ENCODE data around the gene SLC26A11.

GRCh38 chr17:80212511-80212910, 7.7 kb upstream of the SLC26A11 start:
- TF ChIP-seq POLR2A (IDR thresholded peaks at IDR 0.05), result no peak
- TF ChIP-seq, protein P1, sequence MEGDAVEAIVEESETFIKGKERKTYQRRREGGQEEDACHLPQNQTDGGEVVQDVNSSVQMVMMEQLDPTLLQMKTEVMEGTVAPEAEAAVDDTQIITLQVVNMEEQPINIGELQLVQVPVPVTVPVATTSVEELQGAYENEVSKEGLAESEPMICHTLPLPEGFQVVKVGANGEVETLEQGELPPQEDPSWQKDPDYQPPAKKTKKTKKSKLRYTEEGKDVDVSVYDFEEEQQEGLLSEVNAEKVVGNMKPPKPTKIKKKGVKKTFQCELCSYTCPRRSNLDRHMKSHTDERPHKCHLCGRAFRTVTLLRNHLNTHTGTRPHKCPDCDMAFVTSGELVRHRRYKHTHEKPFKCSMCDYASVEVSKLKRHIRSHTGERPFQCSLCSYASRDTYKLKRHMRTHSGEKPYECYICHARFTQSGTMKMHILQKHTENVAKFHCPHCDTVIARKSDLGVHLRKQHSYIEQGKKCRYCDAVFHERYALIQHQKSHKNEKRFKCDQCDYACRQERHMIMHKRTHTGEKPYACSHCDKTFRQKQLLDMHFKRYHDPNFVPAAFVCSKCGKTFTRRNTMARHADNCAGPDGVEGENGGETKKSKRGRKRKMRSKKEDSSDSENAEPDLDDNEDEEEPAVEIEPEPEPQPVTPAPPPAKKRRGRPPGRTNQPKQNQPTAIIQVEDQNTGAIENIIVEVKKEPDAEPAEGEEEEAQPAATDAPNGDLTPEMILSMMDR (IDR thresholded peaks at IDR 0.05), result no peak

All from thyroid gland (tissue), 4 donors.